HG03520 (cell line): ENCODE results near the gene LENEP.

Experiments used
- ATAC-seq: cut with Tn5 transposase; IDR thresholded peaks from one replicate; pipeline ENCODE4 v1.9.1; 2021; ENCODE audit warnings: mild to moderate bottlenecking, moderate library complexity; ENCODE audit not compliant: unreplicated experiment

LENEP gene

DNA sequence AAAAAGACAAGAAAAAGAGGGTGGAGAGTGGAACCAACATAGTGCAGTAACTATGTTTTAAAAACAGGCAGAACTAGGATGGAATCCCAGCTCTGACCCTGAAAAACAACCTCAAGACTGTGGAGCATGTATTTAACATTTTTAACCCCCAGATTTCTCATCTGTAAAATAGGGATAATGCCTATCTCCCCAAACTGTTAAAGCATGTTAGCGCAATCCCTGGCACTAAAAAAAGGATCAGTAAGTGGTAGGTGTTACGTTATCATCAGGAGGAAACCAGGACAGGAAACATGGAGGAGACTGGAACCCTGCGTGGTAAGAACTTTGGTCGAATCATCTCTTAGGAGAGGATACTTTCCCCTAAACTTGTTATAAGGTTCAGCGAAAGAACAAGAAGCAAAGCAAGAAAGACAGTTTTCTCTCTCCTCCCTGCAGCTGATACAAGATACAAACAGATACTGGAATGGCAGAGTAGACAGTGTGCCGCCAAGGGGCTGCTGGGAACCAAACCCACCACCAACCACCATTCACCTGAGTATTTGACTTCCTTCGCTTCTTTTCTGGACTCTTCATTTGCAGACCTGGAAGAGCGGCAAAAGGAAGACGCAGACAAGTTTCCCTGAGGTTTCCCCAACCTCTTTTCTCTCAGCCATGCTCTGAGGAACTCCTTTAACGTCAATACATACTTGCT lies 32.8 kb upstream of the LENEP start:
- no peak for ATAC-seq

DNA sequence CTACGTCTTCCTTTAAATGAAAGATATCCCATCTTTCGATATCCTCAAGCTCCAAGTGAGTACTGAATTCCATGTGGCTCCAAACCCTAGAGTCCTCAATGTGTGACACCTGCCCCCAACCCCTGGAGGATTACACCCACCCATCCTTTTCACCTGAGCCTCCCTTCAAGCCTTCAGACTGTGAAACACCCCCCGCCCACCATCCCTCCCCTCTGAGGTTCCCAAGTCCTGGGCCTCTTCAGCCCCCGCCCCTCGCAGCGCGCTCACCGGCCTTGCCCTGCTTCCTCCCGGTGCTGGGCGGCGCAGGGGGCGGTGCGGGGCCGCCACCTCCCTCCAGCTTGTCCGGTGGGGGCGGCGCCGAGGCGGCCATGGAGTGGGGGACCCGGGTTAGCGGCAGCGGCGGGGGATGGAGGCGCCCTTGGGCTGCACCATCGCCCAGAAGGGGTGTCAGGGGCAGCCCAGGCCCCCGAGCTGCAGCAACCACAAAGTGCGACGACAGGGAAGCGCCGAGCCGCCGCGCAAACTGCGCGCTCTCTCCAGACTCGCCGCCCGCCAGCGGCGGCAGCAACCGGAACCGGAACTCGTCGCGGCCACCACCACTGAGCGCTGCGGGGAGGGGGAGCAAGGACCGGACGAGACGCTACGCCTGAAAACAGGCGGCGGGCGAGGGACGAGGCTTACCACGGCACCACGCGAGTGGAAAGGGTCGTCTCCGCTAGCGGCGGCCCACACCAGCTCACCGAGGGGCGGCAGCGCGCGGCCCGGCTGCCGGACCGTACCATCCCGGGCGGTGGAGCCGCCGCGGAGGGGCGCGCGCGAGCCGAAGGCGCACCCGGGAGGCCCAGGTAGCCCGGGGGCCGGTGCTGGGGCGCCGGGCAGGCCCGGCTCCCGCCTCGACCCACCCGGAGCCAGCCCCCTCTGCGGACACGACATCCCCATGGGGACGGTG lies 31.9 kb upstream of the LENEP start, which contains the start of gene PYGO2:
Gene PYGO2 (minus strand): TSS at position 576 of the 949 bp plus-strand sequence. CDS start 206 bp downstream, at position 370.
- ATAC-seq, result peak; percentile 67

DNA sequence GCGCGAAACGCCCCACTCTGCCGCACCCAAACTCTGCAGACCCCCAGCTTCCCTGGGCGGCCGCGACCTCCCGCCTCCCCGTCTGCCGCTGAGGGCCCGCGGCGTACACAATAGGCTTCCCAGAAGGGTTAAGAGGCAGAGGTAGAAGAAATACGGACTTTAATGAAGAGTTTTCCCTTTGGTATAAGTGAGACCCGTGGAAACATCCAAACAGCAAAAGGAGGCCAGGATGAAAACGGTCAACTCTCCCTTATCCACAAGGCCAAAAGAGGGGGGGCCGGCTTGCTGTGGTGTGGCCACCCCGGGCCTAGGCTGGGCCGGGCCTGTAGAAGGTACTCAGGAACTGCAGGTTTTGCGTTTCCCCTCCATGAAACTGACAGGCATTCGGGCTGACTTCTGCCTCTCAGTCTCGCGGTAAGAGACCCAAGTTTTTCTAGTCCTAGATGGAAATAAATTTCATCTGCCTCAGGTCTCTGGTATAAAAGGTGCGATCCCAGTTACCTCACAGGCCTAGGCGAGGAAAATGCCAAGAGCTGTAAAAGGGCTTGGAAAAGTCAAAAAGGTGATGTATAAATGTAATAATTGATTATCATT lies 31.1 kb upstream of the LENEP start:
- ATAC-seq, result no peak

DNA sequence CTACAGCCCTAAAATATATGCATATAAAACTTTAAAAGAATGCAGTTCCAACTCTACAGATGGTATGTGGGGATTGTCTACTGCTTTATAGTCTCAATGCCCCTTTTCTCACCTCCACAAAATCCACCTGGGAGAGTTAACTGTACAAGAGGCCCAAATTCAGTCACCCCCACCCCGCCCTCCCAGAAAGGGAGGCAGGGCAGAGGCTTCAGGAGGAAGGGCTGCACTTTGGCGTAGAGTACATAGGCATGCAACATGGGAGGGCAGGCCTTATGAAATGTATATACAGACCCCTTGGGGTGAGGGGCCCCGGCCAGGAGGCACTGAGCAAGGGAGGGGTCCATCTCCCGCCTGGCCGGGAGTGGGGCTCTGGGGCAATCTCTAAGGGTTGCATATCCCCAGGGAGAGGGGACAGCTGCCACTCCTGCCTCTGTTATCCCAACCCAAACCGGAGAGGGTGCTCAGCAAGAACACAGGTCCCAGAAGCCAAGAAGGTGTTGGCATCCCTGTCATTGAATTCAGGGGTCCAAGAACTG lies 30.5 kb upstream of the LENEP start:
- no peak for ATAC-seq

DNA sequence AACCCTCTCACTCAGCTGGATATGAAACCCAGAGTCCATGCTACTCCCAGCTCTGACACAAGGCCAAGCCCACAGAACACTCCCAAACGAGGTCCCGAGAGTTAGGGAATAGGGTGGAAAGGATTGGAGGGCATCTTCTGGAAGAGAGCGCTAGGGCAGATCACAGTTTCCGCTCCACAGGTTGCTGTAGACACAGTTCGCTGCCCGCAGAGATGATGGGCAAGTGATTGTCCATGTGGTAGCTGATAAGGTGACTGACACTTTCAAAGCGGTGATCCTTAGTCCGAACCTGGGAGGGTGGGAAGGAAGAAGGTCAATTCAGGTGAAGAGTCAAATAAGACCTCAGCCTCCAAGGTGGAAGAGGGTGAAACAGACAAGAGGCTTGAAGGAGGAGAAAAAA lies 29.7 kb upstream of the LENEP start:
- ATAC-seq, result no peak

DNA sequence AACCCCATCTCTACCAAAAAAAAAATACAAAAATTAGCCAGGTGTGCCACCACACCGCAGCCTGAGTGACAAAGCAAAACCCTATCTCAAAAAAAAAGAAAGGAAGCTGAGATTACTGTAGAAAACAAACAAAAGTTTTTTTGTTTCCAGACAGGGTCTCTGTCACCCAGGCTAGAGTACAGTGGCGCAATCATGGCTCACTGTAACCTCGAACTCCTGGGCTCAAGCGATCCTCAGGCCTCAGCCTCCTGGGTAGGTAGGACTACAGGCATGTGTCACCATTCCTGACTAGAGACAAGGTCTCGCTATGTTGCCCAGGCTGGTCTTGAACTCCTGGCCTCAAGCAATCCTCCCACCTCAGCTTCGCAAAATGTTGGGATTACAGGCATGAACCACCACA lies 29.0 kb upstream of the LENEP start:
- no peak for ATAC-seq

DNA sequence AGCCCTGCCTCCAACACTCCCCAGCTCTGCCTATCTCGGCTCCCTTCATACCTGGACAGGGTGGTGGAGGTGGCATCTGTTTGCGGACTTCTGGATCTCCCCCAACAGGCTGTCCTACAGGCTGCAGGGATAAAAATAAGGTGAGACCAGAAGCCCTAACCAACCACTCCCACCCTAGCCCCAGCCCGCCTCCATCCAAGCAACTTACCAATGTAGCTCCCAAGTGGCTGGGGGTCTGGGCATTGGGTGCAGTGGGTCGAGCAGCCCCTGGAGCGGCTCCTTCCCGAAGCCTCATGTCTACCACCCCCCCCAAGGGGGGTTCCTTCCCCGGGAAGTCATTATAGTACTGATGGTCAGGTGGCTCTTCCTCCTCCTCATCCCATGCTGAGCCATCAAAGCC lies 27.3 kb upstream of the LENEP start:
- no peak for ATAC-seq

DNA sequence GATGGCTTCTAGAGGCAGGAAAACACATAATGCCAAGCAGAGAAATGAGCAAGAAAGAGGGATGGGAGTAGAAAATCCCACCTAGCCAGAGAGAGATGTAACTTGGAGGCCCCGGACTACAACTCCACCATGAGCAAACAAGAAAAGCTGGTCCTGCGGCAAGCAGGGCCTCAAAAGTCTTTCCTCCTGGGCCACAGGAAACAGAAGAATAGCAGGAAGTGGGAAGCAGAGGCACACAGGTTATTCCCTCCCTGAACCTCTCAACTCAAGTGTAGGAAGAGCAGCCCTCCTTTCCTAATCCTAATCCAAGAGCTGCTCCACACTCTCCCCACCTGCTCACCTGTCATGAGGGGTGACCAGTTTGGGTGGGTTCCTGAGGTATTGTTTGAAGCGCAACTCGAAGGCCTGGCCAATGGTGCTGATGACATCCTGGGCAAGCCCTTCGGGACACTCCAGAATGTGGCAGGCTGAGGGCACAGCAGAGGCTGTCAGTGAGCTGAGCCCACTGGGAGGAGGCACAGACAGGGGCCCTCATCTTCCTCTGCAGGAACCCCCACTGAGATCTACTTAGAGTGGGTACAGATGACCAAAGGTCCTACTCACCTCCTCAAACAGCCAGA lies 25.9 kb upstream of the LENEP start:
- no peak for ATAC-seq

DNA sequence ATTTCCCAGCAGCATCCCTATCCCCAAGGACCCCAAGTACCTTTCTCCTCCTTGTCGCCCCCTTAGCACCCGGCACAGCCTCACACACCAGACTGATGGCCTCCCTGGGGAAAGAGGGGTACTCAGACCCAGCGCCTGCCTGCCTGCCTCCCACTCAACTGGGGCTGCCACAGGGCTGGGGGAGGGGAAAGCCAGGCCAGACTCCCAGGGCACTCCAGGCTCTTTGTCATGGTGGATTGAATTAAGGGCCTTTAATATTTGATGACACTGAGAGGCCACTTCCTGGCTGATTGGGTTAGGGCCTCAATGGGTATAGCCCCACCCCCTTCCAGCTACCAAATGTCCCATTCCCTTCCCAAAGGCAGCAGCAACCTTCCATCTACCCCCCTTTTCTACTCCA lies 24.7 kb upstream of the LENEP start:
- ATAC-seq, result no peak

DNA sequence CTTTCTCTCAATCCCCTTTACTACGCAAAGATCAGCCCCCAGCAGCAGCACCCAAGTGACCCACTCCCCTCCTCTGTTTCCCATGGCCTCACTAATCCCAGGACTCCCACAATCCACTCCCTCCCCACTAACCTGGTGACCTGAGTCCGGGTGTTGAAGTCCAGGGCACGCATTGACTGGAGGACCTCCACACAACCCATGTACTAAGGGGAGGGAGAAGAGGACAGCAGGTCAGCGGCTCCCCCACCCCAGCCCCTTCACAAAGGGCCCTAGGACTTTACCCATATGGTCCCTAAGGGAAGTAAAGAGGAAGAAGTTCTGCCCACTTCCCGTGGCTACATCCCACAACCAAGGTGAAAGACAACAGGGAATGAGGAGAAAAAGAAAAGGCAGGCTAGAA lies 24.1 kb upstream of the LENEP start:
- no peak for ATAC-seq

DNA sequence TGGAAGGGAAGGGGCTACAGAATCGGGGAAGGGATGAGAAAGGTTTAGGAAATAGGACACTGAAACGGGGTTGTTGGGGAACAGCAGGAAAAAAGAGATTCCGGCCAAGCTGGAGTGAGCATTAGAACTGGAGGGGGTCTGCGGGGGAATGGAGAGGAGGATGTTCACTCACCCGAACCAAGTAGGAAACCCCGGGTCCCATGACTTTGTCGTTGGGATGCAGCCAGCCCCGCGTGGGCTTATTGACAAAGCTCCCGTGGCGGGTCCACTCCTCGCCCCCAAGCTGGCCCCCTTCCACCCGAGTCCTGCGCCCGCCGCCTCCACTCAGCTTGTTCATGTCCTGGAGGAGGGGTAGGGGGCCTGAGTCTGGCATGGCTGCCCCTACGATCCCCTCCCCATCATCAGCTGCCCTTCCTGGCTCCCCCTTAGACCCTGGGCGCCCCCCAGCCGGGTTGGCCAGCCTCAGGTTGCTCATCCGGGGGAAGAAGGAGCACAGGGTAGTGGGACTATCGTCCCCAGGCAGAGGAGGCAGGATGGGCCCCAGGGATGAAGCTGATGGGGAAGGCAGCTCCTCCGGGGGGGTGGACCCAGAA lies 23.4 kb upstream of the LENEP start:
- no peak for ATAC-seq

DNA sequence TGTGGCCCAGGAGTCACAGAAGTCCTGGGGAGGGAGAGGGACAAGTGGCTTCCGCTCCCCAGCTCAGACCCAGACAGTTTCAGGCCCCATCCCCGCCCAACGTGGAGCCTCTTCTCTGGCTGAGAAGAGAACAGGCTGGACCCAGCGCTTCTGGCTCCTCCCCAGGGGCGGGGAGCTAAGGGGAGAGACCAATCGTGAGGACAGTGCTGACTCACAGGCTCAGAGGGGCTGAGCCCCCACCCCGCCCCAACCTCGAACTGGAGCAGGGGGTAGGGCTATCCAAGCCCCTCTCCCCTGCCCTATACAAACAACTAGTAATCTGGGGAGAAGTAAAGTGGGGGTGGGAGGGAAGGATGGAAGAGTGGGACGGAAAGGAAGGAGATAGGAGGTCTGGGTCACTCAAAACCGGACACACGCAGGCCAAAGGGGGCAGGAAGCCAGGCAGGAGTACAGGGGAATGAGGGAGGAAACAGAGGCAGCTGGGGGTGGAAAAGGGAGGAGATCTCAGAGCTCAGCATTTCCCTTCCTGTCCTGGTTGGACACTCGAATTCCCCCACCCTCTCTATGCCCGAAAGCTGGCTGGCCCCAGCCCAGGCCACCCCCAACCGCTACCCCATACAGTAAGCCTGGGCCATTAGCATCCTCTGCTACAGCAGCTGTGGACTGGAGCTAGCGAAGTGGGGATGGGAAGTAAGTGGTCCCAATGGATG lies 22.6 kb upstream of the LENEP start, which contains the start of gene SHC1:
Gene SHC1 (minus strand): TSS at position 117 of the 710 bp plus-strand sequence. CDS start 221 bp downstream, outside the sequence.
- ATAC-seq, result no peak

DNA sequence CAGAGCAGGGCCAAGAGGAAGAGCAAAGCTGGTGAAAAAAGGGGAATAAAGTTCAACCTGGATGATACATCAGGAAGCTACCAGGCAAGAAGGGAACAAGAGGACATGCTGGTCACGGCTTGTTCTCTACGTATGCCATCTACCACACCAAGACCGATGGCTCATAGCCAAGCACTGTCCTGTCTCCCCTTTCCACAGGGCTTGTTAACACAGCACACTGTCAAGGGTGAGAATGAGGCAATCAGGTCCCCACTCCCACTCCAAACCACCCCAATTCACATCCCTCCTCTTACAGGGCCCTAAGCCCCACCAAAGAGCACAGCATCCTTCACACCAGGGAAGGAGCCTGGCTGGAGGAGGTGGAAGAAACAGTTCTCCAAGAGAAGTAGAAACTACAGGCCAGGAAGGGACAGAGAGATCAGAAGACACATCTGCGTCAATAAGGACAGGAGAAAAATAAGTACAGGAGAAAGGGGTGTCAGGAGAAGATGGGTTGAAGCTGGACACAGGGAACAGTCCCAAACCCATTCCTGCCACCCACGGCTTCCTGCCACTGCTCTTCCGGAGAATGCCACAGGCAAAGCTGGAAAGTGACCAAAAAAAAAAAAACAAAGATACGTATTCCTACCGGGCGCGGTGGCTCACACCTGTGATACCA lies 21.9 kb upstream of the LENEP start:
- no peak for ATAC-seq

DNA sequence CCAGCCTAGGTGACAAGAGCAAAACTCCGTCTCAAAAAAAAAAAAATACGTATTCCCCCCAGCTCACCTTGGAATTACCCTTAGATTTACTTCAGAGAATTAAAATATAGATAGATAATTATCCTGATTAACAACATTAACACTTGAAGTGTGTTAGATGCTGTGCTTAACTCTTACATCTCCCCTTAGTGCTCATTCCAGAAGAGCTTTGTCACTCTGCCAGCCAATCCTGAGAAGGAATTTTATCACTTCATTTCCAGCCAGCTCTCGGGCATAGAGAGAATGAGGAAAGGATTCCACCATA lies 21.2 kb upstream of the LENEP start:
- no peak for ATAC-seq

DNA sequence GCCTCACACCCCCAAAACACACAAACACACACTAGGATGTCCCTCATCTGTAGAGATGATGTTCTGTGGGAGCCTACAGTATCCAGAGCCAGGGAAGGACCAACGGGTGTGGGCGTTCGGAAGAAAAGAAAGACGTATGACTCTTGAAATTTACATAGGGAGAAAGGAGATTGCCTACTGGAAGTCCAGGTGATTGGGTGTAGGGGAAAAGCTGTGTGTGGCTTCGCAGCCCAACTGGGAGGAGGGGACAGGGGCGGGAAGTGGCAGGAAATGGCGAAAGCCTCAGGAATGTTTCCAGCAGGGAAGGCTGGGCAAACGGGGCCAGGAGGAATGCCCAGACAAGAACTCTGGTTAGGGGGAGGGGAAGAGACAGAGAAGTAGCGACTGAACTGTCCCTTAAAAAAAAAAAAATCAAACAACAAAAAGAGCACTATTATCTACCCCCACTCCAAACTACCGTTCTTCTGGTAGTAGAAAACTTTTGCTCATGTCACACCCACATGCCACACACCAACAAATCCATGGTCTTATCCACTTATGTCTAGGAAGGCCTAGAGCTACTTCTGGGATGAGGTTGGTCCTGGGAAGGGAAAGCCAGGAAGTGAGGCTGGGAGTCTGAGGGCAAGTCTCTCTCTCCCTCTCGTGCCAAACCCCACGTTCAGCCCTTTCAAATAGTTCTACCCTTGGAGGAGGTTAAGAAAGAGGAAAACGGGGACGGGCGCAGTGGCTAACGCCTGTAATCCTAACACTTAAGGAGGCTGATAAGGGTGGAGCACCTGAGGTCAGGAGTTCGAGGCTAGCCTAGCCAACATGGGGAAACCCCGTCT lies 20.7 kb upstream of the LENEP start:
- no peak for ATAC-seq

DNA sequence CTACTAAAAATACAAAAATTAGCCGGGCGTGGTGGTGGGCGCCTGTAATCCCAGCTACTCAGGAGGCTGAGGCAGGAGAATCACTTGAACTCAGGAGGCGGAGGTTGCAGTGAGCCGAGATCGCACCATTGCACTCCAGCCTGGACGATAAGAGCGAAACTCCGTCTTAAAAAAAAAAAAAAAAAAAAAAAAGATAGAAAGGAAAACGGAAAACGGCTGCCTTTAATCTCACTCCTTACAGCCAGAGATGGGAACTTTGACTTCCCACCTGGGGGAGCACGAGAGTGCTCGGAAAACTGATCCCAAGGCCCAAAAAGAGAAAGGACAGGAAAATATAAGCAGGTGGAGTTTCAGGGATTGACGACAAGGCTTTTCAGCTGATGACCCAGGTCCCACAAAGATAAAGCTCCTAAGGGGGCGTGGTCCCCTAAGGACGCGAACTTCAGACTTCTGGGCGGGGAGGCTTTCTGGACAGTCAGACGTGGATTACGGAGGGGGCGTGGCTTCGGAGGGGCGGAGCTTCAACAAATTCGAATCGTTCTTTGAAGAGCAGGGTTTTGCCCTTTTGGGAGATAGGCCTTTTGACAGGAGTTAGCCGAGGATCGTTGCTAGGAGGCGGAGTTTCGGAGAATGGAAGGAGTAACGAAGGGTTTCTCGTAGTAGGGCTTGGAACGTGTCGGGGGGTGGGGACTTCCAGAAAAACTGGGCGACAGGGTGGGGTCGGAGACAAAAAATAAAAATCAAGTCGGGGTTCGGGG lies 19.9 kb upstream of the LENEP start:
- no peak for ATAC-seq

DNA sequence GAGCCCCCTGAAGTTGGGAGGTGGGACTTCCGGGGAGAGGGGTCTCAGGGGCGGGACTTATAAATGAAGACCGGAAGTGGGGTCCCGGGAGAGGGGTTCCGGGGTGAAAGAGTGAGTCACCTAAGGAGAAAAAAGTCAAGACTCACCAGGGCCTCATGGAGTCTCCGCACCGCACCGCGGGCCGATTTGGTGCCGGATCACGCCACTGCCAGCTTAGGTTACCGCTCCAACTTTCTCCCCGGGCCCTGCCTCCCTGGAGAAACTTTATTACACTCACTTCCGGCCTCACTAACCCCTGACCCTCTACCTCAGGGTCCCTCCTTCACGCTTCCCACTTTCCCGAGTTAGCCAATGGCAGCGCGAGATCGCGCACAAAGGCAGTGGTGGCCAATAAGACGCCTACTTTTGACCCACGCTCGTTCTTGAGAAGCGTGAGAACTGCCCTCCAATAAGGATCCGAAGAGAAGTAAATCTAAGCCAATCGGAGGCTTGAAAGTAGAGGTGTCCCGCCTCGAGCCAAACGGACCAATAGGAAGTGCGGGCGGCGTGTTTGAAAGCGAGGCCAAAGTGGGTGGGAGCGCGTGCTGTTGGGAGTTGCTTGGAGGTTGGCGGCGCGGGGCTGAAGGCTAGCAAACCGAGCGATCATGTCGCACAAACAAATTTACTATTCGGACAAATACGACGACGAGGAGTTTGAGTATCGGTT lies 19.1 kb upstream of the LENEP start, which contains the start of gene CKS1B:
Gene CKS1B (plus strand): TSS at position 580 of the 706 bp plus-strand sequence. CDS start 65 bp downstream, at position 645.
- peak; percentile 70 for ATAC-seq
